Testis (tissue), 2 donors: ENCODE results near the gene SART3.

Source experiments
- CTCF ChIP-seq, 3 experiments: fragments of 450-650 bp in 2 of 3; fragments of 200-600 bp in 1 of 3; sonication (generic) in 1 of 3; IDR thresholded peaks; one replicate each; pipeline ENCODE4 v1.5.1; 2016 to 2019; ENCODE audit warnings: antibody characterized with exemption in 3 of 3, mild to moderate bottlenecking in 2 of 3, moderate library complexity in 1 of 3
- POLR2A ChIP-seq: fragments of 450-650 bp; IDR thresholded peaks from one replicate; pipeline ENCODE4 v1.6.1; 2017; ENCODE audit warnings: antibody characterized with exemption, mild to moderate bottlenecking, moderate library complexity

- no peak for TF ChIP-seq CTCF (IDR thresholded peaks at IDR 0.05)
- TF ChIP-seq POLR2A: no peak
Measured at GRCh38 chr12:108477055-108477880, 83.7 kb downstream of the SART3 start.
